OCI-LY3 (cell line): ENCODE results near the gene ZNF747.

Source experiments
- H2AFZ ChIP-seq: fragments of 200-600, 300-600 bp; shearing (Covaris generic); 2 replicates; pipeline ENCODE4 v1.6.0; 2014; ENCODE audit warnings: antibody characterized with exemption, low read depth, low read length
- H3K27ac ChIP-seq: fragments of 200-600, 300-600 bp; sonication (generic); 2 replicates; pipeline ENCODE4 v1.5.1; 2014; ENCODE audit warnings: mild to moderate bottlenecking, low read length, moderate library complexity, mixed read lengths
- H3K27me3 ChIP-seq: fragments of 200-600, 300-600 bp; sonication (generic); 2 replicates; pipeline ENCODE4 v1.6.1; 2014; ENCODE audit warnings: low read depth, low read length, mixed read lengths
- H3K36me3 ChIP-seq: fragments of 200-600, 300-600 bp; sonication (generic); replicated peaks from 2 replicates; pipeline ENCODE3; 2014; ENCODE audit warnings: low read depth, low read length, mixed read lengths
- H3K4me1 ChIP-seq: fragments of 300-600, 200-600 bp; sonication (generic); 2 replicates; pipeline ENCODE4 v1.6.1; 2014; ENCODE audit warnings: low read length, mixed read lengths
- H3K4me2 ChIP-seq: fragments of 200-600, 300-600 bp; sonication (generic); 2 replicates; pipeline ENCODE4 v1.6.1; 2014; ENCODE audit warnings: low read length, mixed read lengths
- H3K4me3 ChIP-seq: fragments of 300-600, 200-600 bp; sonication (generic); 2 replicates; pipeline ENCODE4 v1.5.1; 2014; ENCODE audit warnings: antibody characterized with exemption, mild to moderate bottlenecking, low read length, moderate library complexity
- H3K79me2 ChIP-seq: fragments of 300-600, 200-600 bp; shearing (Covaris generic); 2 replicates; pipeline ENCODE4 v1.6.1; 2014; ENCODE audit warnings: mild to moderate bottlenecking, low read length, mixed read lengths
- H3K9ac ChIP-seq: fragments of 300-600, 200-600 bp; shearing (Covaris generic); 2 replicates; pipeline ENCODE4 v1.6.0; 2014; ENCODE audit warnings: mild to moderate bottlenecking, low read length, moderate library complexity
- H3K9me3 ChIP-seq: fragments of 200-600, 300-600 bp; shearing (Covaris generic); 2 replicates; pipeline ENCODE4 v1.6.1; 2014; ENCODE audit warnings: low read length, mixed read lengths; ENCODE audit not compliant: insufficient read depth
- H4K20me1 ChIP-seq: fragments of 200-600, 300-600 bp; sonication (generic); 2 replicates; pipeline ENCODE4 v1.6.1; 2016; ENCODE audit warnings: low read length, mixed read lengths; ENCODE audit not compliant: insufficient read depth
- EZH2phosphoT487 ChIP-seq: fragments of 200-600 bp; shearing (Covaris generic); IDR thresholded peaks from 2 replicates; pipeline ENCODE4 v1.6.1; 2018; ENCODE audit warnings: antibody characterized with exemption, mixed run types, low read depth
- TF ChIP-seq, protein P1 (sequence below): fragments of 200-600, 300-600 bp; sonication (generic); IDR thresholded peaks from 2 replicates; pipeline ENCODE4 v1.5.1; 2014; ENCODE audit warnings: antibody characterized with exemption, low read length, low read depth

The ZNF747 gene

DNA sequence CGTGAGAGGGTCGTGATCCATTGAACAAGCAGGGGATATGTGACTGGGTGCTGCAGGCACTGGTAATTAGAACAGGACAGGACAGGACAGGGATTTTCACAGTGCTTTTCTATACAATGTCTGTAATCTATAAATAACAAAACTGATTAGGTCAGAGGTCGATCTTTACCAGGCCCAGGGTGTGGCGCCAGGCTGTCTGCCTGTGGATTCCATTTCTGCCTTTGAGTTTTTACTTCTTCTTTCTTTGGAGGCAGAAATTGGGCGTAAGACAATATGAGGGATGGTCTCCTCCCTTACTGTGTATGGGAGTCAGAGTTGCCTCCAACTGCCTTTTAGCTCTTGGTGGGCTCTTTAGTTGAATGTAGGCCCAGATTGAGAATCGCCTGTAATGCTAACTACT, 25.0 kb upstream of the ZNF747 start:
- Histone ChIP-seq H3K4me2 (peak overlapping the region; percentile 17; the same call in 1 of the 2 replicates), H3K4me1 (peaks cover 20% of the 10 kb centered on the region), H3K27ac (peak overlapping the region; percentile 45; the same call in 1 of the 2 replicates)

DNA sequence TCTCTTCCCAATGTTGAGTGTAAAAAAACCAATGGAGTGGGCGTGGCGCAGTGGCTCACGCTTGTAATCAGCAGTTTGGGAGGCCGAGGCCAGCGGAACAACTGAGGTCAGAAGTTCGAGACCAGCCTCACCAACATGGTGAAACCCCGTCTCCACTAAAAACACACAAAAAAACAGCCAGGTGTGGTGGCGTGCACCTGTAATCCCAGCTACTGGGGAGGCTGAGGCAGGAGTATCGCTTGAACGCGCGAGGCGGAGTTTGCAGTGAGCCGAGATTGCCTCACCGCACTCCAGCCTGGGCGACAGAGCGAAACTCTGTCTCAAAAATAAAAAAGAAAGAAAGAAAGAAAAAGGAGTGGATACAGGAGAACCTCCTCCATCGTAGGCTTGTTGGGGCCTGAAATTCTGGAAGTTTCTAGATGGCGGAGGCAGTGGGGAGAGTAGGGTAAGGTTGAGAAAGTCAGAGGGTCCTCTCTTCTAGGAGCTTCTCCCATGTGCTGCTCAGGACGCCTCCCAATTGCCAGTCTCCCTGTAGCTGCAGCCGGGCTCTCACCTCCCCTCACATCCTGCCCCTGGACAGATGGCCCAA, 24.2 kb upstream of the ZNF747 start:
- Histone ChIP-seq H3K36me3 (peaks cover 9% of the 10 kb centered on the region), H3K9ac (peak overlapping the region; percentile 54), H4K20me1 (no peaks in the 10 kb centered on the region), H2AFZ (peak overlapping the region; percentile 34; the same call in 1 of the 2 replicates), H3K27me3 (no peaks in the 10 kb centered on the region), H3K4me1 (peaks cover 20% of the 10 kb centered on the region), H3K27ac (peak overlapping the region; percentile 58), H3K4me2 (peak overlapping the region; percentile 73), H3K4me3 (peak overlapping the region; percentile 86), H3K9me3 (no peaks in the 10 kb centered on the region), H3K79me2 (peaks cover 18% of the 10 kb centered on the region)
- TF ChIP-seq EZH2phosphoT487: no peak
- TF ChIP-seq, protein P1, sequence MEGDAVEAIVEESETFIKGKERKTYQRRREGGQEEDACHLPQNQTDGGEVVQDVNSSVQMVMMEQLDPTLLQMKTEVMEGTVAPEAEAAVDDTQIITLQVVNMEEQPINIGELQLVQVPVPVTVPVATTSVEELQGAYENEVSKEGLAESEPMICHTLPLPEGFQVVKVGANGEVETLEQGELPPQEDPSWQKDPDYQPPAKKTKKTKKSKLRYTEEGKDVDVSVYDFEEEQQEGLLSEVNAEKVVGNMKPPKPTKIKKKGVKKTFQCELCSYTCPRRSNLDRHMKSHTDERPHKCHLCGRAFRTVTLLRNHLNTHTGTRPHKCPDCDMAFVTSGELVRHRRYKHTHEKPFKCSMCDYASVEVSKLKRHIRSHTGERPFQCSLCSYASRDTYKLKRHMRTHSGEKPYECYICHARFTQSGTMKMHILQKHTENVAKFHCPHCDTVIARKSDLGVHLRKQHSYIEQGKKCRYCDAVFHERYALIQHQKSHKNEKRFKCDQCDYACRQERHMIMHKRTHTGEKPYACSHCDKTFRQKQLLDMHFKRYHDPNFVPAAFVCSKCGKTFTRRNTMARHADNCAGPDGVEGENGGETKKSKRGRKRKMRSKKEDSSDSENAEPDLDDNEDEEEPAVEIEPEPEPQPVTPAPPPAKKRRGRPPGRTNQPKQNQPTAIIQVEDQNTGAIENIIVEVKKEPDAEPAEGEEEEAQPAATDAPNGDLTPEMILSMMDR: no peak

More for the DNA sequence above, 25.0 kb upstream of the ZNF747 start:
- Histone ChIP-seq H3K36me3 (peaks cover 9% of the 10 kb centered on the region), H3K9ac (0 out of 2 replicates have a peak overlapping the region, but pooled peaks have one; percentile 19), H3K9me3 (no peaks in the 10 kb centered on the region), H3K79me2 (peaks cover 18% of the 10 kb centered on the region), H3K4me3 (no peak overlapping the region), H2AFZ (peak overlapping the region; percentile 89; the same call in 1 of the 2 replicates), H3K27me3 (no peaks in the 10 kb centered on the region), H4K20me1 (no peaks in the 10 kb centered on the region)
- TF ChIP-seq, protein P1: no peak

DNA sequence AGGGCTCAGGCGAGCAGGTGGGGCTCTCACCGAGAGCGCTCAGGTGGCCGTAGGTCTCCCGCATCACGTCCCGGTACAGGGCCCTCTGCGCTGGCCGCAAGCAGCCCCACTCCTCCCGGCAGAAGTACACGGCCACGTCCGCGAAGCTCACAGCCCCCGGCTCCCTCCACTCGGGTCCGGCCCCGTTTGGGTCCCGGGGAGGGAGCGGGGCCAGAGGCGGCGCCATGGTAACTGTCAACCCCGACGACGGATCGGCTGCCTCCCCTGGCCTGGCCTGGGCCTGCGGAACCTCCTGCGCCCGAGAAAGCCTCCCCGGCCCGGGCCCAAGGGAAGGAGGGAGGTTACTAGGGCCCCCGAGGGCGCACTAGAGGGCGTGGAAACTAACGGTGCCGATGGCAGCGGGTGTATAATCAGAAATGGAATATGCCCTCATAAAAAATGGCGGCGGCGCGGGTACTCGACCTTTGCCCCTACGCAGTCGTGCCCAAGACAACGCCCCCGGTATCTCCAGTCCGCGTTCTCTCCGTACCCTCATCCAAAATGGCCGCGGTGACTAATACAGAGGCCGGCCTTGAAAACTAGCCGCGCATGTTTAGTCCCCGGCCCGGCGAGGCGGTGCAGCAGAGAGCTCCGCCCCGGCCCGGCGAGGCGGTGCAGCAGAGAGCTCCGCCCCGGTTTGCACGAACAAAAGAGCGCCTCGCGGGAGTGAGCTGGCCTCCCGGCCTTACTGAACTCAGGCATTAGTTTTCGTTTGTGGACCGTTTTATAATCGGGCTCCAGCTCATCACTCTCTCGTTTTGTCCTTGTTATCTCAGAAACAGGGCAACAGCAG, 23.5 kb upstream of the ZNF747 start, which contains the start of gene ZNF764:
ZNF764 (minus strand) TSS at position 418 of the 832 bp plus-strand sequence; CDS start at position 226, 192 bp downstream.
- TF ChIP-seq, protein P1: peak; percentile 15; the same call in 1 of the 2 replicates
- TF ChIP-seq EZH2phosphoT487: no peak
- Histone ChIP-seq H3K79me2 (peaks cover 18% of the 10 kb centered on the region), H3K9ac (peak within 1 kb of the TSS; percentile 80), H3K36me3 (peaks cover 11% of the 10 kb centered on the region), H3K27ac (peak within 1 kb of the TSS; percentile 76), H3K9me3 (no peaks in the 10 kb centered on the region), H3K27me3 (no peaks in the 10 kb centered on the region), H4K20me1 (no peaks in the 10 kb centered on the region), H3K4me1 (peaks cover 20% of the 10 kb centered on the region), H3K4me2 (peak within 1 kb of the TSS; percentile 99), H3K4me3 (peak within 1 kb of the TSS; percentile 86), H2AFZ (peak within 1 kb of the TSS; percentile 54; the same call in 1 of the 2 replicates)

DNA sequence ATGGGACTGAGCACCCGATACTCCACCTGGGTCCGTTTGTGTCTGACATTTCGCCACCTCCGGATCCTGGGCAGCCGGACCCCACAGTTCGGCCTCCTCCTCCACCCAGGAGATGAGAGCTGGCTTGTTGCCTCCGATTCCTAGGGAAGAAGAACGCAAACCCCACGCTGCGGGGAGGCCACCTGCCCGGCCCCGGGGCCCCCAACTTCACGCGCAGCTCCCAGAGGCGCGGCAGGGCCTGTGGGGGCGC, 23.0 kb upstream of the ZNF747 start:
- TF ChIP-seq EZH2phosphoT487: no peak
- TF ChIP-seq, protein P1: no peak
- Histone ChIP-seq H3K4me1 (peaks cover 20% of the 10 kb centered on the region), H3K4me3 (peak overlapping the region; percentile 86), H3K9me3 (no peaks in the 10 kb centered on the region), H3K9ac (peak overlapping the region; percentile 80), H3K4me2 (peak overlapping the region; percentile 99), H4K20me1 (no peaks in the 10 kb centered on the region), H3K27ac (peak overlapping the region; percentile 76), H3K27me3 (no peaks in the 10 kb centered on the region), H2AFZ (peak overlapping the region; percentile 54; the same call in 1 of the 2 replicates), H3K36me3 (peaks cover 15% of the 10 kb centered on the region), H3K79me2 (peaks cover 18% of the 10 kb centered on the region)
